IPS-NIHi7 (cell line): ENCODE measurements around the gene MRGPRX4.
"Not testable (repeated sequence)": the region's sequence is repeated elsewhere in the genome, so short reads cannot be mapped to it uniquely, and the experiment has no call there.

Experiments
- DNase-seq: peaks from one replicate; pipeline ENCODE4 v3.0.0; 2012; ENCODE audit warnings: mixed read lengths; ENCODE audit errors: extremely low spot score

MRGPRX4 gene

GRCh38 chr11:18172666-18173065, at the start of gene MRGPRX4:
TSS of gene MRGPRX4 (plus strand) at chr11:18172837. CDS start at chr11:18173257, 420 bp downstream.
- DNase-seq, result no peak

- DNase-seq, result not testable (repeated sequence)
Observed at GRCh38 chr11:18131115-18131514, 41.5 kb upstream of the MRGPRX4 start.

GRCh38 chr11:18132341-18132740, 40.3 kb upstream of the MRGPRX4 start, which contains the start of gene MRGPRX3:
TSS of gene MRGPRX3 (plus strand) at chr11:18132571. CDS start at chr11:18137203, 4,632 bp downstream.
- no peak for DNase-seq

GRCh38 chr11:18135308-18135707, 37.3 kb upstream of the MRGPRX4 start:
- DNase-seq, result no peak

- DNase-seq, result no peak
Observed at GRCh38 chr11:18137186-18137800, 35.3 kb upstream of the MRGPRX4 start.

GRCh38 chr11:18140145-18140544, 32.5 kb upstream of the MRGPRX4 start:
- no peak for DNase-seq

GRCh38 chr11:18144243-18144642, 28.4 kb upstream of the MRGPRX4 start:
- no peak for DNase-seq

- DNase-seq, result no peak
Observed at GRCh38 chr11:18145025-18145424, 27.6 kb upstream of the MRGPRX4 start.

- DNase-seq, result no peak
Observed at GRCh38 chr11:18145837-18146236, 26.8 kb upstream of the MRGPRX4 start.

GRCh38 chr11:18151581-18151980, 21.1 kb upstream of the MRGPRX4 start:
- DNase-seq, result no peak

- DNase-seq, result no peak
Observed at GRCh38 chr11:18168372-18168771, 4.3 kb upstream of the MRGPRX4 start.

- peak; percentile 66 for DNase-seq
Observed at GRCh38 chr11:18171377-18172000, 1.1 kb upstream of the MRGPRX4 start.

GRCh38 chr11:18173225-18173866, 709 bp downstream of the MRGPRX4 start:
- DNase-seq, result no peak

GRCh38 chr11:18188796-18189195, 16.2 kb downstream of the MRGPRX4 start:
- no peak for DNase-seq

GRCh38 chr11:18189476-18190245, 17.0 kb downstream of the MRGPRX4 start:
- not testable (repeated sequence) for DNase-seq

GRCh38 chr11:18191376-18191775, 18.7 kb downstream of the MRGPRX4 start:
- DNase-seq, result no peak

- DNase-seq, result peak; percentile 75
Observed at GRCh38 chr11:18193010-18193409, 20.4 kb downstream of the MRGPRX4 start.

- no peak for DNase-seq
Observed at GRCh38 chr11:18196532-18196931, 23.9 kb downstream of the MRGPRX4 start.

- DNase-seq, result not testable (repeated sequence)
Observed at GRCh38 chr11:18197738-18198137, 25.1 kb downstream of the MRGPRX4 start.

- DNase-seq, result peak; percentile 86
Observed at GRCh38 chr11:18203723-18204122, 31.1 kb downstream of the MRGPRX4 start.

- DNase-seq, result no peak
Observed at GRCh38 chr11:18204220-18204619, 31.6 kb downstream of the MRGPRX4 start.

GRCh38 chr11:18204771-18205170, 32.1 kb downstream of the MRGPRX4 start:
- DNase-seq, result no peak
